ENCODE data around the gene CCDC9B. TPM values are rescaled to one million over a fixed set of nuclear protein-coding genes. Genes with fewer than 3 reads are reported as not detected.

The CCDC9B gene
- total and polyA plus RNA-seq, 11 donors: 38.0 to 165 (median 119) TPM

GRCh38 chr15:40320931-40321371, 19.8 kb downstream of the CCDC9B start:
- Histone ChIP-seq H3K36me3 (no peaks in the 10 kb centered on the region), H3K27me3 (no peaks in the 10 kb centered on the region), H3K9me3 (no peaks in the 10 kb centered on the region), H3K4me1 (peaks cover 0 to 34% (median 21%) of the 10 kb centered on the region in 12 donors), H3K4me3 (no peak overlapping the region), H3K27ac (peak overlapping the region in 5 of 12 donors; percentile 11 to 86 (median 44))
- TF ChIP-seq CTCF (IDR thresholded peaks at IDR 0.05) (peak; percentile 86 to 94 (median 89)), POLR2A (IDR thresholded peaks at IDR 0.05) (no peak)
- peak in 3 of 5 donors; percentile 9 to 65 (median 55) for DNase-seq
- peak in 1 of 4 donors; percentile 28 for ATAC-seq
- WGBS, 4 donors: 0 to 1% (median 1%) methylated on average over 2 of the region's 2 CpGs
- intact Hi-C loops (cut with DNase I): loop anchor here in 9 of 10 donors (2.0 to 5.0 kb wide), 6 partner anchors 46 to 571 kb away; partner anchors contain the start of gene VPS18 (in 1 of the 9)

GRCh38 chr15:40320409-40320808, 20.3 kb downstream of the CCDC9B start:
- intact Hi-C loops (cut with DNase I): loop anchor here in 9 of 10 donors (2.0 to 5.0 kb wide), 6 partner anchors 47 to 572 kb away; partner anchors contain the start of gene VPS18 (in 1 of the 9)

GRCh38 chr15:40317580-40317979, 23.2 kb downstream of the CCDC9B start:
- no peaks in the 10 kb centered on the region for H3K36me3 ChIP-seq
- peaks cover 0 to under 1% (median 0%) of the 10 kb centered on the region in 9 donors for H3K27me3 ChIP-seq
- TF ChIP-seq POLR2A (IDR thresholded peaks at IDR 0.05): no peak
- TF ChIP-seq CTCF (IDR thresholded peaks at IDR 0.05): no peak
- no peak for DNase-seq
- intact Hi-C loops (cut with DNase I): loop anchor here in 2 of 10 donors (10.0 kb wide), 2 partner anchors 83 to 107 kb away; partner anchors contain the start of gene PAK6 (in 1 of the 2)
- peaks cover 0 to 25% (median 6%) of the 10 kb centered on the region in 12 donors for H3K4me1 ChIP-seq
- no peak overlapping the region for H3K4me3 ChIP-seq
- no peak overlapping the region for H3K27ac ChIP-seq
- 71 to 86% (median 80%) methylated on average over 4 of the region's 4 CpGs for WGBS, 4 donors
- no peak for ATAC-seq
- H3K9me3 ChIP-seq: no peaks in the 10 kb centered on the region

More at GRCh38 chr15:40320409-40320808, 20.3 kb downstream of the CCDC9B start:
- DNase-seq (no peak), ATAC-seq (no peak)
- no peaks in the 10 kb centered on the region for H3K27me3 ChIP-seq
- peaks cover 0 to 29% (median 15%) of the 10 kb centered on the region in 12 donors for H3K4me1 ChIP-seq
- H3K4me3 ChIP-seq: no peak overlapping the region
- no peak for TF ChIP-seq CTCF (IDR thresholded peaks at IDR 0.05)
- no peak for TF ChIP-seq POLR2A (IDR thresholded peaks at IDR 0.05)
- 95 to 100% (median 99%) methylated on average over 1 of the region's 1 CpG for WGBS, 4 donors
- no peaks in the 10 kb centered on the region for H3K36me3 ChIP-seq
- H3K9me3 ChIP-seq: no peaks in the 10 kb centered on the region
- H3K27ac ChIP-seq: peak overlapping the region in 1 of 12 donors; percentile 86

- no peak overlapping the region for H3K4me3 ChIP-seq
- no peak for ATAC-seq
- no peaks in the 10 kb centered on the region for H3K36me3 ChIP-seq
- peaks cover 0 to 6% (median 0%) of the 10 kb centered on the region in 9 donors for H3K27me3 ChIP-seq
- WGBS, 4 donors: 83 to 89% (median 84%) methylated on average over 3 of the region's 3 CpGs
- intact Hi-C loops (cut with DNase I): loop anchor here in 2 of 10 donors (10.0 kb wide), 2 partner anchors 82 to 108 kb away; partner anchors contain the start of gene PAK6 (in 1 of the 2)
- H3K9me3 ChIP-seq: no peaks in the 10 kb centered on the region
- peaks cover 0 to 23% (median 6%) of the 10 kb centered on the region in 12 donors for H3K4me1 ChIP-seq
- TF ChIP-seq CTCF (IDR thresholded peaks at IDR 0.05) (no peak), POLR2A (IDR thresholded peaks at IDR 0.05) (no peak)
- DNase-seq: no peak
- no peak overlapping the region for H3K27ac ChIP-seq
Observed at GRCh38 chr15:40316931-40317330, 23.8 kb downstream of the CCDC9B start.
